Keratinocyte (primary cell): ENCODE results near the gene RGCC.

Source experiments
- EZH2 ChIP-seq: IDR thresholded peaks from one replicate; pipeline ENCODE4 v1.6.1; 2012; ENCODE audit warnings: inconsistent platforms, mild to moderate bottlenecking, low read length, moderate library complexity
- TF ChIP-seq, protein P1 (sequence below), 3 experiments: IDR thresholded peaks in 1 of 3; conservative IDR thresholded peaks in 1 of 3; optimal IDR thresholded peaks in 1 of 3; 2 replicates in 2 of 3; 3 replicates in 1 of 3; pipeline versions ENCODE3 to v1.5.1; 2011; ENCODE audit warnings: low read length in 3 of 3, mild to moderate bottlenecking in 3 of 3, moderate library complexity in 2 of 3, control low read depth in 1 of 3, inconsistent platforms in 1 of 3; ENCODE audit not compliant: insufficient read depth in 2 of 3; ENCODE audit errors: extremely low read depth in 1 of 3

DNA sequence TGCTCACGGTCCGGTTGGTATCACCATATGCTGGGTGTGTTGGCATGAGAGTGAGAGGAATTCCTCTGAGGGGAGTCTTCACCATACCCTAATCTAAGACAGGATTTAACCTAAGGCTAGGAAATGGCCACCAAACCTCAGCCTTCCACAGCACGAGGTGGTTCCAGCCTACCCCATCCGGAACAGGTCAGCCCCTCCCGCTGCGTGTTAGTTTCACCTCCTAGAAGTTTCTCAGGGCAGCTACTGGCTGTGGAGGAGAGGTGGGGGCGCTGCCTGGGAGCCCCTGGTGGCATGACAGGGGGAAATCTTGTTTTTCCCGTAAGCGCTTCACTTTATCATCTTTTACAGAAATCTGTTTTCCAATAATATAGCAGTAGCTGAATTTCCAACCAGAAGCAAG lies 55.1 kb downstream of the RGCC start:
- TF ChIP-seq, protein P1, sequence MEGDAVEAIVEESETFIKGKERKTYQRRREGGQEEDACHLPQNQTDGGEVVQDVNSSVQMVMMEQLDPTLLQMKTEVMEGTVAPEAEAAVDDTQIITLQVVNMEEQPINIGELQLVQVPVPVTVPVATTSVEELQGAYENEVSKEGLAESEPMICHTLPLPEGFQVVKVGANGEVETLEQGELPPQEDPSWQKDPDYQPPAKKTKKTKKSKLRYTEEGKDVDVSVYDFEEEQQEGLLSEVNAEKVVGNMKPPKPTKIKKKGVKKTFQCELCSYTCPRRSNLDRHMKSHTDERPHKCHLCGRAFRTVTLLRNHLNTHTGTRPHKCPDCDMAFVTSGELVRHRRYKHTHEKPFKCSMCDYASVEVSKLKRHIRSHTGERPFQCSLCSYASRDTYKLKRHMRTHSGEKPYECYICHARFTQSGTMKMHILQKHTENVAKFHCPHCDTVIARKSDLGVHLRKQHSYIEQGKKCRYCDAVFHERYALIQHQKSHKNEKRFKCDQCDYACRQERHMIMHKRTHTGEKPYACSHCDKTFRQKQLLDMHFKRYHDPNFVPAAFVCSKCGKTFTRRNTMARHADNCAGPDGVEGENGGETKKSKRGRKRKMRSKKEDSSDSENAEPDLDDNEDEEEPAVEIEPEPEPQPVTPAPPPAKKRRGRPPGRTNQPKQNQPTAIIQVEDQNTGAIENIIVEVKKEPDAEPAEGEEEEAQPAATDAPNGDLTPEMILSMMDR (optimal IDR thresholded peaks at IDR 0.05 in 1 of 3, IDR thresholded peaks at IDR 0.05 in 1 of 3, conservative IDR thresholded peaks at IDR 0.05 in 1 of 3; ENCODE audit: extremely low read depth in 1 of 3, insufficient read depth in 2 of 3, low read length in 3 of 3), result no peak
- no peak for TF ChIP-seq EZH2
